GM12878 (cell line): ENCODE results near the gene FBN2. TPM values are rescaled to one million over a fixed set of nuclear protein-coding genes. Genes with fewer than 3 reads are reported as not detected.

ENCODE experiments used
- ATAC-seq: fragments of 200-7000 bp; cut with Tn5 transposase; 3 replicates; pipeline ENCODE4 v1.9.1; 2020; ENCODE audit warnings: mild to moderate bottlenecking, moderate library complexity
- BruUV-seq: library from RNA; stranded (reverse); fragments of 400-500 nt; replicated peaks from 2 replicates; lab custom pipeline; 2021; lab: Mats Ljungman, UMichigan
- CTCF ChIA-PET: fragments of 300-600 bp; sonication (Branson Sonifier 250); formaldehyde crosslinking; extraction: SDS; loops from one replicate; lab custom pipeline; 2021; ENCODE audit warnings: inconsistent platforms; lab: Yijun Ruan, JAX
- POLR2A ChIA-PET: fragments of 350-600 bp; formaldehyde crosslinking; extraction: SDS; loops from one replicate; lab custom pipeline; 2021; ENCODE audit warnings: inconsistent platforms; lab: Charles Lee
- RAD21 ChIA-PET: fragments of 300-600 bp; sonication (Branson Sonifier 250); formaldehyde crosslinking; loops from one replicate; lab custom pipeline; 2023; ENCODE audit warnings: antibody characterized with exemption; ENCODE audit not compliant: unreplicated experiment; lab: Charles Lee
- SMC1A ChIA-PET: fragments of 300-600 bp; sonication (Branson Sonifier 250); formaldehyde crosslinking; loops from one replicate; lab custom pipeline; 2023; ENCODE audit not compliant: unreplicated experiment, uncharacterized antibody; lab: Charles Lee
- DNase-seq: peaks from one replicate; pipeline ENCODE4 v3.0.0-alpha.2; 2011; ENCODE audit warnings: low read depth, low spot score
- FAIRE-seq: peaks from 3 replicates; lab custom pipeline; 2011; peaks lifted over from hg19 to GRCh38; lab: Jason Lieb, UNC
- H2AFZ ChIP-seq: 2 replicates; pipeline ENCODE4 v1.6.0; 2011; ENCODE audit warnings: low read depth, low read length, control low read depth; ENCODE audit not compliant: control insufficient read depth
- H3K27ac ChIP-seq: 2 replicates; pipeline ENCODE4 v1.5.1; 2011; ENCODE audit warnings: control low read depth; ENCODE audit not compliant: control insufficient read depth, insufficient read depth
- H3K27me3 ChIP-seq, 2 experiments: replicated peaks in 1 of 2; 2 replicates each; pipeline versions ENCODE4 v1.6.0 to v1.6.1; 2011; ENCODE audit warnings: low read length in 1 of 2; ENCODE audit not compliant: control insufficient read depth in 2 of 2, insufficient read depth in 2 of 2
- H3K36me3 ChIP-seq, 2 experiments: 2 replicates each; pipeline ENCODE4 v1.5.1; 2011; ENCODE audit warnings: low read length in 1 of 2; ENCODE audit not compliant: control insufficient read depth in 2 of 2, insufficient read depth in 2 of 2
- H3K4me1 ChIP-seq: 2 replicates; pipeline ENCODE4 v1.6.1; 2011; ENCODE audit warnings: mild to moderate bottlenecking, low read length, moderate library complexity, mixed read lengths; ENCODE audit not compliant: control insufficient read depth, insufficient read depth
- H3K4me2 ChIP-seq: 2 replicates; pipeline ENCODE4 v1.6.0; 2011; ENCODE audit warnings: control low read depth; ENCODE audit not compliant: control insufficient read depth, insufficient read depth
- H3K4me3 ChIP-seq: fragments of 200-600 bp; sonication (generic); 2 replicates; pipeline ENCODE4 v1.5.1; 2016
- H3K79me2 ChIP-seq: 2 replicates; pipeline ENCODE4 v1.6.0; 2011; ENCODE audit warnings: low read length; ENCODE audit not compliant: control insufficient read depth, insufficient read depth
- H3K9ac ChIP-seq: 2 replicates; pipeline ENCODE4 v1.8.0; 2011; ENCODE audit warnings: low read length, control low read depth, mixed read lengths; ENCODE audit not compliant: control insufficient read depth, insufficient read depth
- H3K9me3 ChIP-seq: replicated peaks from 3 replicates; pipeline ENCODE4 v1.5.1; 2011; ENCODE audit warnings: mild to moderate bottlenecking, low read length; ENCODE audit not compliant: control insufficient read depth, insufficient read depth
- H4K20me1 ChIP-seq: 2 replicates; pipeline ENCODE4 v1.6.0; 2011; ENCODE audit not compliant: control insufficient read depth, insufficient read depth
- BACH1 ChIP-seq: fragments of 450-650 bp; IDR thresholded peaks from 2 replicates; pipeline ENCODE4 v1.6.1; 2017; ENCODE audit warnings: mild to moderate bottlenecking, borderline replicate concordance
- CHD2 ChIP-seq: IDR thresholded peaks from 2 replicates; pipeline ENCODE4 v1.6.1; 2011; ENCODE audit warnings: low read depth, low read length, improper control_type of control experiment, borderline replicate concordance
- RFX5 ChIP-seq: IDR thresholded peaks from 2 replicates; pipeline ENCODE4 v1.6.1; 2011; ENCODE audit warnings: low read depth, low read length, improper control_type of control experiment
- SUPT20H ChIP-seq: IDR thresholded peaks from 2 replicates; pipeline ENCODE4 v1.6.1; 2011; ENCODE audit warnings: low read depth, mild to moderate bottlenecking, low read length, moderate library complexity, borderline replicate concordance; ENCODE audit not compliant: control insufficient read depth
- TBL1XR1 ChIP-seq: IDR thresholded peaks from 2 replicates; pipeline ENCODE4 v1.6.1; 2012; ENCODE audit warnings: low read depth, low read length, improper control_type of control experiment
- YBX1 ChIP-seq: fragments of 450-650 bp; IDR thresholded peaks from 2 replicates; pipeline ENCODE4 v1.6.1; 2016; ENCODE audit warnings: antibody characterized with exemption
- WGBS: methylation state at CpG from one replicate; pipeline ENCODE4 v1.1.6; 2016; ENCODE audit warnings: low lambda C conversion rate; ENCODE audit not compliant: insufficient replicate concordance, insufficient coverage; ENCODE audit errors: missing lambda C conversion rate; 5-methylcytosine and 5-hydroxymethylcytosine counted together
- in situ Hi-C: fragments of 300-500 bp; cut with MboI; formaldehyde crosslinking; loops from 9 replicates; pipeline ENCODE4 v1.14.3; 2018; ENCODE audit warnings: mixed read lengths
- intact Hi-C: fragments of 100-400 bp; cut with micrococcal nuclease; formaldehyde crosslinking; loops from one replicate; pipeline ENCODE4 v1.14.2; 2022; ENCODE audit not compliant: unreplicated experiment
- polyA plus RNA-seq, 11 experiments: library from polyadenylated mRNA; depleted of rRNA in 4 of 11; unstranded in 6 of 11; stranded (reverse) in 5 of 11; fragments of >200 nt; fragmentation: Nextera tagmentation in 4 of 11; fragmentation: Illumina TruSeq in 1 of 11; extraction: Ambion mirVana in 4 of 11; extraction: Trizol in 1 of 11; gene quantifications; 1 replicate in 1 of 11; 2 replicates in 10 of 11; pipeline versions ENCODE4 v1.2.1 to v1.2.3, GENCODE V29; 2011 to 2016; ENCODE audit warnings: inconsistent platforms in 2 of 11, missing spikeins in 2 of 11, low read depth in 1 of 11
- total RNA-seq, 4 experiments: library from RNA; depleted of rRNA in 3 of 4; stranded (reverse); fragments of >200 nt in 3 of 4; fragmentation: Illumina TruSeq in 1 of 4; extraction: Trizol in 1 of 4; gene quantifications; 2 replicates each; pipeline versions ENCODE4 v1.2.1 to v1.2.3, GENCODE V29; 2013 to 2021
- TF ChIP-seq, protein P1 (sequence below): fragments of 450-650 bp; IDR thresholded peaks from 2 replicates; pipeline ENCODE4 v1.6.1; 2018; ENCODE audit warnings: borderline replicate concordance, mild to moderate bottlenecking; ENCODE audit not compliant: partially characterized antibody
- TF ChIP-seq, protein P2 (sequence below): IDR thresholded peaks from 2 replicates; pipeline ENCODE4 v1.6.1; 2011; ENCODE audit warnings: mild to moderate bottlenecking, low read depth, low read length, moderate library complexity; ENCODE audit not compliant: insufficient replicate concordance

Gene FBN2
- total and polyA plus RNA-seq, 10 of the 15 experiments (the other 5 are each of a cell fraction or from before 2014, with no cell fraction given) = 0.01 to 0.98 (median 0.10) TPM; not detected in 3

GRCh38 chr5:128528637-128529255, 9.3 kb downstream of the FBN2 start:
- in situ Hi-C loops = no loop called here
- Histone ChIP-seq H4K20me1 (no peaks in the 10 kb centered on the region), H2AFZ (no peak overlapping the region), H3K79me2 (no peaks in the 10 kb centered on the region), H3K4me1 (no peaks in the 10 kb centered on the region), H3K27ac (no peak overlapping the region), H3K27me3 (no peaks in the 10 kb centered on the region; a peak in 1 of 4 replicates), H3K9ac (no peak overlapping the region), H3K4me2 (no peak overlapping the region), H3K36me3 (no peaks in the 10 kb centered on the region), H3K4me3 (no peak overlapping the region), H3K9me3 (no peaks in the 10 kb centered on the region)
- CTCF ChIA-PET = interaction anchor here (0.7 kb wide), 1 partner anchor 11 kb away, joined by 3 read pairs; no protein-coding TSS in a partner anchor
- POLR2A ChIA-PET = no interaction called here
- no peak for DNase-seq
- SMC1A ChIA-PET = no interaction called here
- RAD21 ChIA-PET = no interaction called here
- FAIRE-seq = no peak
- no peak for ATAC-seq
- intact Hi-C loops = no loop called here
- TF ChIP-seq SUPT20H (no peak), TBL1XR1 (no peak)
- BruUV-seq = no TSS peak
- 25% methylated on average over 5 of the region's 5 CpGs for WGBS

DNA sequence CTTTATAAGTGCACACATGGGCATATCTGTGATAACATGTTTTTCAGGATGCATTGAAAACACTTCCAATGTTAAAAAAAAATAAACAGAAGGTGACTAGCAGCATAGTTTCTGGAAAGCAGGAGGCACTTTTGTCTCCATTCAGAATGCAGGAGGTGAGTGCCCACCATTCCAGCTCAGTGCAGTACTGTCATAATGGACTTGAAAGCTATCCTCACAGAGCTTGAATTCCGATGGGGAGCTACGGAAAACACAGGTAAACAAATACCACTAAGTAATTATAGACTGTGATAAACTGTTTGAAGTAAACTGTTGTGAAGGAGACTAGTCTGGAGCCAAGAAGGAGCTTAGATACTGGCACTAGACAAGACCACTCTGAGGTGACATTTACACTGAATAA, 9.9 kb downstream of the FBN2 start:
- ChIA-PET CTCF (no interaction called here), RAD21 (no interaction called here)
- no TSS peak for BruUV-seq
- DNase-seq (no peak), ATAC-seq (no peak), FAIRE-seq (no peak)
- Histone ChIP-seq H3K4me2 (no peak overlapping the region), H4K20me1 (no peaks in the 10 kb centered on the region), H3K9me3 (no peaks in the 10 kb centered on the region), H3K27me3 (no peaks in the 10 kb centered on the region; a peak in 1 of 4 replicates), H3K79me2 (no peaks in the 10 kb centered on the region), H3K4me3 (no peak overlapping the region), H2AFZ (no peak overlapping the region), H3K27ac (no peak overlapping the region), H3K36me3 (no peaks in the 10 kb centered on the region), H3K4me1 (no peaks in the 10 kb centered on the region)
- in situ Hi-C loops = no loop called here
- intact Hi-C loops = no loop called here
- 3% methylated on average over 2 of the region's 2 CpGs for WGBS
- TF ChIP-seq CHD2 (no peak), BACH1 (no peak), RFX5 (no peak), YBX1 (no peak)
- TF ChIP-seq, protein P1, sequence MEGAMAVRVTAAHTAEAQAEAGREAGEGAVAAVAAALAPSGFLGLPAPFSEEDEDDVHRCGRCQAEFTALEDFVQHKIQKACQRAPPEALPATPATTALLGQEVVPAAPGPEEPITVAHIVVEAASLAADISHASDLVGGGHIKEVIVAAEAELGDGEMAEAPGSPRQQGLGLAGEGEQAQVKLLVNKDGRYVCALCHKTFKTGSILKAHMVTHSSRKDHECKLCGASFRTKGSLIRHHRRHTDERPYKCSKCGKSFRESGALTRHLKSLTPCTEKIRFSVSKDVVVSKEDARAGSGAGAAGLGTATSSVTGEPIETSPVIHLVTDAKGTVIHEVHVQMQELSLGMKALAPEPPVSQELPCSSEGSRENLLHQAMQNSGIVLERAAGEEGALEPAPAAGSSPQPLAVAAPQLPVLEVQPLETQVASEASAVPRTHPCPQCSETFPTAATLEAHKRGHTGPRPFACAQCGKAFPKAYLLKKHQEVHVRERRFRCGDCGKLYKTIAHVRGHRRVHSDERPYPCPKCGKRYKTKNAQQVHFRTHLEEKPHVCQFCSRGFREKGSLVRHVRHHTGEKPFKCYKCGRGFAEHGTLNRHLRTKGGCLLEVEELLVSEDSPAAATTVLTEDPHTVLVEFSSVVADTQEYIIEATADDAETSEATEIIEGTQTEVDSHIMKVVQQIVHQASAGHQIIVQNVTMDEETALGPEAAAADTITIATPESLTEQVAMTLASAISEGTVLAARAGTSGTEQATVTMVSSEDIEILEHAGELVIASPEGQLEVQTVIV = no peak
- TF ChIP-seq, protein P2, sequence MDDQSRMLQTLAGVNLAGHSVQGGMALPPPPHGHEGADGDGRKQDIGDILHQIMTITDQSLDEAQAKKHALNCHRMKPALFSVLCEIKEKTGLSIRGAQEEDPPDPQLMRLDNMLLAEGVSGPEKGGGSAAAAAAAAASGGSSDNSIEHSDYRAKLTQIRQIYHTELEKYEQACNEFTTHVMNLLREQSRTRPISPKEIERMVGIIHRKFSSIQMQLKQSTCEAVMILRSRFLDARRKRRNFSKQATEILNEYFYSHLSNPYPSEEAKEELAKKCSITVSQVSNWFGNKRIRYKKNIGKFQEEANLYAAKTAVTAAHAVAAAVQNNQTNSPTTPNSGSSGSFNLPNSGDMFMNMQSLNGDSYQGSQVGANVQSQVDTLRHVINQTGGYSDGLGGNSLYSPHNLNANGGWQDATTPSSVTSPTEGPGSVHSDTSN = no peak
- TF ChIP-seq, all 136 proteins: peak for 0
- ChIA-PET SMC1A (no interaction called here), POLR2A (no interaction called here)
- H3K9ac ChIP-seq = no peak overlapping the region
